Stomach (tissue), 9 donors: ENCODE data around the gene CACUL1. TPM values are rescaled to one million over a fixed set of nuclear protein-coding genes. Genes with fewer than 3 reads are reported as not detected.
"Not testable (repeated sequence)": the region's sequence is repeated elsewhere in the genome, so short reads cannot be mapped to it uniquely, and the experiment has no call there.

Source experiments
- DNase-seq, 2 donors: peaks; one replicate each; pipeline versions ENCODE4 v3.0.0 to v3.0.0-alpha.2; 2013 to 2019
- H3K27ac ChIP-seq, 5 donors: fragments of 200-600 bp in 4 of 5; sonication (generic) in 4 of 5; one replicate each; pipeline ENCODE4 v1.5.1; 2013 to 2019; ENCODE audit warnings: mild to moderate bottlenecking in 1 of 5, moderate library complexity in 1 of 5
- H3K27me3 ChIP-seq, 3 donors: fragments of 200-600 bp; sonication (generic); one replicate each; pipeline ENCODE4 v1.5.1; 2017 to 2019; ENCODE audit warnings: mixed run types in 1 of 3
- H3K36me3 ChIP-seq, 4 donors: fragments of 200-600 bp; sonication (generic); 1 replicate in 3 of 4; 2 replicates in 1 of 4; pipeline ENCODE4 v1.5.1; 2016 to 2019
- H3K4me1 ChIP-seq, 4 donors: fragments of 200-600 bp; sonication (generic); one replicate each; pipeline ENCODE4 v1.5.1; 2016 to 2019
- H3K4me3 ChIP-seq, 4 donors: fragments of 200-600 bp; sonication (generic) in 3 of 4; one replicate each; pipeline ENCODE4 v1.5.1; 2016 to 2019; ENCODE audit warnings: mild to moderate bottlenecking in 1 of 4
- H3K9me3 ChIP-seq, 4 donors: fragments of 200-600 bp; sonication (generic); one replicate each; pipeline ENCODE4 v1.5.1; 2016 to 2019
- CTCF ChIP-seq, 7 experiments: fragments of 450-650 bp in 4 of 7; fragments of 200-600 bp in 3 of 7; sonication (generic) in 3 of 7; IDR thresholded peaks; one replicate each; pipeline ENCODE4 v1.5.1; 2016 to 2019; ENCODE audit warnings: antibody characterized with exemption in 7 of 7, control low read depth in 2 of 7, mild to moderate bottlenecking in 1 of 7
- EP300 ChIP-seq: sonication (generic); formaldehyde crosslinking; IDR thresholded peaks from one replicate; pipeline ENCODE4 v1.6.1; 2017; ENCODE audit warnings: antibody characterized with exemption
- POLR2A ChIP-seq, 4 donors: fragments of 450-650 bp; IDR thresholded peaks; one replicate each; pipeline ENCODE4 v1.6.1; 2016; ENCODE audit warnings: antibody characterized with exemption in 4 of 4, control low read depth in 2 of 4, mild to moderate bottlenecking in 1 of 4, moderate library complexity in 1 of 4
- POLR2AphosphoS5 ChIP-seq, 3 donors: sonication (generic); formaldehyde crosslinking; IDR thresholded peaks; one replicate each; pipeline ENCODE4 v1.6.1; 2016; ENCODE audit warnings: antibody characterized with exemption in 3 of 3
- WGBS, 5 donors: extraction: QIAGEN DNeasy Blood & Tissue Kit in 3 of 5; methylation state at CpG; one replicate each; pipeline versions ENCODE4 v1.1.5 to v1.1.7; 2013 to 2018; 5-methylcytosine and 5-hydroxymethylcytosine counted together
- intact Hi-C: fragments of 100-400 bp; cut with DNase I; formaldehyde crosslinking; loops from one replicate; pipeline ENCODE4 v1.15.1; 2023; ENCODE audit warnings: low total_unique reads
- polyA plus RNA-seq, 3 donors: library from polyadenylated mRNA; stranded (reverse); fragments of 200-250 nt; gene quantifications; one replicate each; pipeline ENCODE4 v1.2.3, GENCODE V29; 2013
- total RNA-seq, 5 donors: library from RNA; depleted of rRNA; stranded (reverse); fragments of >200 nt; gene quantifications; one replicate each; pipeline versions ENCODE4 v1.1.0 to v1.2.3, GENCODE V29; 2014 to 2016
- donor health status: healthy with polysubstance abuse.
- donor health status: Bipolar disorder and iron deficiency.
- donor health status: healthy.

CACUL1 gene
- total and polyA plus RNA-seq, 8 donors: 5.1 to 76.9 (median 18.5) TPM

GRCh38 chr10:118792526-118792925 lies 37.8 kb upstream of the CACUL1 start:
- 67 to 91% (median 83%) methylated on average over 1 of the region's 1 CpG for WGBS, 5 donors
- Histone ChIP-seq H3K36me3 (no peaks in the 10 kb centered on the region), H3K4me1 (no peaks in the 10 kb centered on the region), H3K27ac (no peak overlapping the region), H3K4me3 (no peak overlapping the region), H3K9me3 (no peaks in the 10 kb centered on the region), H3K27me3 (no peaks in the 10 kb centered on the region)
- intact Hi-C loops: no loop called here
- TF ChIP-seq POLR2A (IDR thresholded peaks at IDR 0.05) (no peak), EP300 (no peak), CTCF (IDR thresholded peaks at IDR 0.05) (no peak), POLR2AphosphoS5 (IDR thresholded peaks at IDR 0.05) (no peak)
- DNase-seq: no peak

- TF ChIP-seq EP300 (no peak), POLR2A (IDR thresholded peaks at IDR 0.05) (no peak)
- Histone ChIP-seq H3K4me1 (no peaks in the 10 kb centered on the region), H3K27me3 (no peaks in the 10 kb centered on the region), H3K4me3 (no peak overlapping the region), H3K9me3 (no peaks in the 10 kb centered on the region), H3K36me3 (no peaks in the 10 kb centered on the region), H3K27ac (no peak overlapping the region)
- WGBS, 5 donors: 85 to 90% (median 87%) methylated on average over 7 of the region's 7 CpGs
- DNase-seq: no peak
- intact Hi-C loops: no loop called here
Observed at GRCh38 chr10:118790058-118790457, 35.3 kb upstream of the CACUL1 start.

GRCh38 chr10:118785551-118785950 lies 30.8 kb upstream of the CACUL1 start:
- Histone ChIP-seq H3K36me3 (no peaks in the 10 kb centered on the region), H3K27ac (no peak overlapping the region), H3K4me3 (no peak overlapping the region), H3K27me3 (no peaks in the 10 kb centered on the region), H3K9me3 (no peaks in the 10 kb centered on the region), H3K4me1 (no peaks in the 10 kb centered on the region)
- 66 to 84% (median 79%) methylated on average over 5 of the region's 5 CpGs for WGBS, 5 donors
- intact Hi-C loops: no loop called here
- TF ChIP-seq POLR2AphosphoS5 (IDR thresholded peaks at IDR 0.05) (no peak), EP300 (no peak), CTCF (IDR thresholded peaks at IDR 0.05) (no peak), POLR2A (IDR thresholded peaks at IDR 0.05) (no peak)
- no peak for DNase-seq

GRCh38 chr10:118783776-118784545 lies 29.2 kb upstream of the CACUL1 start:
- H3K36me3 ChIP-seq: no peaks in the 10 kb centered on the region
- intact Hi-C loops: no loop called here
- no peak for TF ChIP-seq CTCF (IDR thresholded peaks at IDR 0.05)
- TF ChIP-seq POLR2AphosphoS5 (IDR thresholded peaks at IDR 0.05): no peak
- no peak for TF ChIP-seq EP300
- H3K4me1 ChIP-seq: no peaks in the 10 kb centered on the region
- H3K9me3 ChIP-seq: no peaks in the 10 kb centered on the region
- no peak overlapping the region for H3K4me3 ChIP-seq
- no peak overlapping the region for H3K27ac ChIP-seq
- WGBS, 5 donors: 83 to 88% (median 86%) methylated on average over 23 to 24 of the region's 24 CpGs
- DNase-seq: no peak
- H3K27me3 ChIP-seq: no peaks in the 10 kb centered on the region

GRCh38 chr10:118782916-118783465 lies 28.2 kb upstream of the CACUL1 start:
- H3K36me3 ChIP-seq, H3K9me3 ChIP-seq, intact Hi-C loops, H3K4me1 ChIP-seq, H3K27ac ChIP-seq, H3K27me3 ChIP-seq, DNase-seq, H3K4me3 ChIP-seq: not testable (repeated sequence)
- 80 to 93% (median 91%) methylated on average over 1 to 31 of the region's 31 CpGs for WGBS, 5 donors
